Colonic mucosa (tissue), 4 donors: ENCODE data around the gene DIAPH1. TPM values are rescaled to one million over a fixed set of nuclear protein-coding genes. Genes with fewer than 3 reads are reported as not detected.

Source experiments
- DNase-seq: peaks from one replicate; pipeline ENCODE4 v3.0.0-alpha.2; 2020
- H3K27ac ChIP-seq: fragments of 200-600 bp; one replicate; pipeline ENCODE4 v1.8.0; 2021
- H3K27me3 ChIP-seq: fragments of 200-600 bp; one replicate; pipeline ENCODE4 v1.8.0; 2021
- H3K36me3 ChIP-seq: fragments of 200-600 bp; one replicate; pipeline ENCODE4 v1.8.0; 2021
- H3K4me1 ChIP-seq: fragments of 200-600 bp; one replicate; pipeline ENCODE4 v1.8.0; 2021; ENCODE audit warnings: mild to moderate bottlenecking
- H3K4me3 ChIP-seq: fragments of 200-600 bp; one replicate; pipeline ENCODE4 v1.8.0; 2021
- H3K9ac ChIP-seq, 2 donors: one replicate each; pipeline ENCODE4 v1.7.0; 2013; ENCODE audit warnings: control low read depth in 2 of 2, low read depth in 2 of 2, low read length in 2 of 2
- H3K9me3 ChIP-seq: fragments of 200-600 bp; one replicate; pipeline ENCODE4 v1.8.0; 2021
- CTCF ChIP-seq: fragments of 200-600 bp; IDR thresholded peaks from one replicate; pipeline ENCODE4 v1.8.0; 2022; ENCODE audit warnings: antibody characterized with exemption, mild to moderate bottlenecking
- intact Hi-C: fragments of 100-400 bp; cut with DNase I; formaldehyde crosslinking; loops from one replicate; pipeline ENCODE4 v1.14.1; 2022
- total RNA-seq, 2 donors: library from RNA; stranded (reverse); fragmentation: NEBNext Ultra II Directional in 1 of 2; extraction: Animal tissue kit (Norgen Biotek cat#: 25700) in 1 of 2; gene quantifications; one replicate each; pipeline ENCODE4 v1.2.1, GENCODE V29; 2021
- donor health status: healthy.
- donor health status: DM: no; HTN: no; CAD: no.
- donor health status: DM: no; HTN: no; CAD: no.

The DIAPH1 gene
- total RNA-seq, 2 donors from 2014 or later, result 113 to 143 TPM

- Histone ChIP-seq H3K27ac (peak overlapping the region; percentile 80), H3K9me3 (no peaks in the 10 kb centered on the region), H3K4me1 (no peaks in the 10 kb centered on the region), H3K36me3 (no peaks in the 10 kb centered on the region), H3K27me3 (no peaks in the 10 kb centered on the region), H3K9ac (peak overlapping the region in 1 of 2 donors; percentile 43), H3K4me3 (no peak overlapping the region)
- intact Hi-C loops, result loop anchor here (5.0 to 10.0 kb wide), 3 partner anchors 34 to 239 kb away; partner anchors contain the start of genes PCDHGA10, PCDHGB7 and TAF7
- peak; percentile 71 for TF ChIP-seq CTCF
- peak; percentile 84 for DNase-seq
Observed at GRCh38 chr5:141560725-141561483, 57.9 kb downstream of the DIAPH1 start.

GRCh38 chr5:141560151-141560550, 58.6 kb downstream of the DIAPH1 start:
- no peak for TF ChIP-seq CTCF
- H3K9ac ChIP-seq, result peak overlapping the region in 1 of 2 donors; percentile 43
- no peak for DNase-seq
- no peaks in the 10 kb centered on the region for H3K27me3 ChIP-seq
- H3K27ac ChIP-seq, result peak overlapping the region; percentile 80
- intact Hi-C loops, result loop anchor here (5.0 to 10.0 kb wide), 3 partner anchors 33 to 238 kb away; partner anchors contain the start of genes PCDHGA10, PCDHGB7 and TAF7
- no peaks in the 10 kb centered on the region for H3K36me3 ChIP-seq
- no peak overlapping the region for H3K4me3 ChIP-seq
- H3K9me3 ChIP-seq, result no peaks in the 10 kb centered on the region
- H3K4me1 ChIP-seq, result no peaks in the 10 kb centered on the region

GRCh38 chr5:141559461-141559860, 59.3 kb downstream of the DIAPH1 start:
- Histone ChIP-seq H3K27me3 (no peaks in the 10 kb centered on the region), H3K4me3 (no peak overlapping the region), H3K9me3 (no peaks in the 10 kb centered on the region), H3K4me1 (no peaks in the 10 kb centered on the region), H3K36me3 (no peaks in the 10 kb centered on the region), H3K27ac (no peak overlapping the region), H3K9ac (no peak overlapping the region)
- intact Hi-C loops, result no loop called here
- no peak for DNase-seq
- TF ChIP-seq CTCF, result no peak

- H3K9ac ChIP-seq, result no peak overlapping the region
- no peak for TF ChIP-seq CTCF
- DNase-seq, result no peak
Observed at GRCh38 chr5:141558150-141558549, 60.6 kb downstream of the DIAPH1 start.

GRCh38 chr5:141557681-141558136, 61.1 kb downstream of the DIAPH1 start:
- Histone ChIP-seq H3K4me1 (no peaks in the 10 kb centered on the region), H3K36me3 (no peaks in the 10 kb centered on the region)

More at GRCh38 chr5:141558150-141558549, 60.6 kb downstream of the DIAPH1 start:
- H3K27me3 ChIP-seq, result no peaks in the 10 kb centered on the region
- no peaks in the 10 kb centered on the region for H3K4me1 ChIP-seq
- no peaks in the 10 kb centered on the region for H3K9me3 ChIP-seq
- intact Hi-C loops, result no loop called here
- peak overlapping the region; percentile 31 for H3K27ac ChIP-seq
- H3K4me3 ChIP-seq, result no peak overlapping the region
- no peaks in the 10 kb centered on the region for H3K36me3 ChIP-seq

More at GRCh38 chr5:141557681-141558136, 61.1 kb downstream of the DIAPH1 start:
- intact Hi-C loops, result no loop called here
- Histone ChIP-seq H3K27ac (peak overlapping the region; percentile 31), H3K4me3 (no peak overlapping the region), H3K27me3 (no peaks in the 10 kb centered on the region), H3K9ac (peak overlapping the region in 1 of 2 donors; percentile 64), H3K9me3 (no peaks in the 10 kb centered on the region)
- DNase-seq, result peak; percentile 78
- peak; percentile 84 for TF ChIP-seq CTCF
